22Rv1 (cell line): Measurements from ENCODE around the gene TMEM205.

ENCODE experiments used
- ZFX ChIP-seq: fragments of 450-650 bp; IDR thresholded peaks from 2 replicates; pipeline ENCODE4 v1.6.1; 2017; ENCODE audit warnings: antibody characterized with exemption, borderline replicate concordance
- TF ChIP-seq, protein P1 (sequence below): fragments of 450-650 bp; IDR thresholded peaks from 2 replicates; pipeline ENCODE4 v1.5.1; 2017; ENCODE audit warnings: mild to moderate bottlenecking

DNA sequence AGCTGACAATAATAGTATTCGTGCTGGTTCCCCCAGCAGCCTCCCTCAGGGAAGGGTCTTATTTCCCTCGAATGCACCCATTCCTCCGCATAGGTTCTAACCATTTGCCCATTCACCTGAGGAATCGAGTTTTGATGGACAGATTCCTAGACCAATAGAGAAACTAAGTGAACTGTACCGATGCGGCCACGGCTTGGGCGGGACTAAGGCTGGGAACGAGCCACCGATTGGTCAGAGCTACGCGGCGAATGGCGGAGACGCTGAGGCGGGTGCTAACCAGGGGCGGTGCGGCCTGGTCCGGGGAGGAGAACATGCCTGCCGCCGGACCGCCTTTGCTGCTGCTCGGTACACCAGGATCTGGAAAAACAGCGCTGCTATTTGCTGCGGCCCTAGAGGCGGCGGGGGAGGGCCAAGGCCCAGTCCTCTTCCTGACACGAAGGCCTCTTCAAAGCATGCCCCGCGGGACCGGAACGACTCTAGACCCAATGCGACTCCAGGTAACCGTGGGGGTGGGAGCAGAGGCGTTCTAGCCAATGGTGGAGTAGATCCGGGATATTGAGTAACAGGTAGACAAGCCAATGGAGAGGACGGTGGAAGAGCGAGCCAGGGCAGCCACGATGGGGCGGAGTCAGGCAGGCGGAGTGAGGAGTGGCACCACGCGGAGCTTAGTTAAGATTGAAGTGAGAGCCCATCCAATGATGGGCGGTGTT is 28.5 kb upstream of the TMEM205 start, which contains the start of gene SWSAP1:
- TF ChIP-seq, protein P1, sequence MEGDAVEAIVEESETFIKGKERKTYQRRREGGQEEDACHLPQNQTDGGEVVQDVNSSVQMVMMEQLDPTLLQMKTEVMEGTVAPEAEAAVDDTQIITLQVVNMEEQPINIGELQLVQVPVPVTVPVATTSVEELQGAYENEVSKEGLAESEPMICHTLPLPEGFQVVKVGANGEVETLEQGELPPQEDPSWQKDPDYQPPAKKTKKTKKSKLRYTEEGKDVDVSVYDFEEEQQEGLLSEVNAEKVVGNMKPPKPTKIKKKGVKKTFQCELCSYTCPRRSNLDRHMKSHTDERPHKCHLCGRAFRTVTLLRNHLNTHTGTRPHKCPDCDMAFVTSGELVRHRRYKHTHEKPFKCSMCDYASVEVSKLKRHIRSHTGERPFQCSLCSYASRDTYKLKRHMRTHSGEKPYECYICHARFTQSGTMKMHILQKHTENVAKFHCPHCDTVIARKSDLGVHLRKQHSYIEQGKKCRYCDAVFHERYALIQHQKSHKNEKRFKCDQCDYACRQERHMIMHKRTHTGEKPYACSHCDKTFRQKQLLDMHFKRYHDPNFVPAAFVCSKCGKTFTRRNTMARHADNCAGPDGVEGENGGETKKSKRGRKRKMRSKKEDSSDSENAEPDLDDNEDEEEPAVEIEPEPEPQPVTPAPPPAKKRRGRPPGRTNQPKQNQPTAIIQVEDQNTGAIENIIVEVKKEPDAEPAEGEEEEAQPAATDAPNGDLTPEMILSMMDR: no peak
- TF ChIP-seq ZFX: no peak
